NT2/D1 (cell line): ENCODE measurements around the gene PRKCH.

Experiments used
- SUZ12 ChIP-seq: IDR thresholded peaks from 2 replicates; pipeline ENCODE4 v1.6.1; 2011; ENCODE audit not compliant: insufficient read length, insufficient read depth; ENCODE audit errors: extremely low read depth
- YY1 ChIP-seq: IDR thresholded peaks from 2 replicates; pipeline ENCODE4 v1.6.1; 2011; ENCODE audit not compliant: insufficient read length, insufficient read depth
- ZNF274 ChIP-seq: IDR thresholded peaks from 2 replicates; pipeline ENCODE4 v1.6.1; 2011; ENCODE audit warnings: mild to moderate bottlenecking, low read depth, low read length

- no peak for TF ChIP-seq ZNF274
- no peak for TF ChIP-seq SUZ12
- TF ChIP-seq YY1: no peak
These were observed 202.4 kb downstream of the PRKCH start for GRCh38 chr14:61523751-61524150.
